GM12878 (cell line): ENCODE data around the gene NOTCH3. TPM values are rescaled to one million over a fixed set of nuclear protein-coding genes. Genes with fewer than 3 reads are reported as not detected.

Source experiments
- ATAC-seq: fragments of 200-7000 bp; cut with Tn5 transposase; 3 replicates; pipeline ENCODE4 v1.9.1; 2020; ENCODE audit warnings: mild to moderate bottlenecking, moderate library complexity
- BruUV-seq: library from RNA; stranded (reverse); fragments of 400-500 nt; replicated peaks from 2 replicates; lab custom pipeline; 2021; lab: Mats Ljungman, UMichigan
- CTCF ChIA-PET: fragments of 300-600 bp; sonication (Branson Sonifier 250); formaldehyde crosslinking; extraction: SDS; loops from one replicate; lab custom pipeline; 2021; ENCODE audit warnings: inconsistent platforms; lab: Yijun Ruan, JAX
- POLR2A ChIA-PET: fragments of 350-600 bp; formaldehyde crosslinking; extraction: SDS; loops from one replicate; lab custom pipeline; 2021; ENCODE audit warnings: inconsistent platforms; lab: Charles Lee
- RAD21 ChIA-PET: fragments of 300-600 bp; sonication (Branson Sonifier 250); formaldehyde crosslinking; loops from one replicate; lab custom pipeline; 2023; ENCODE audit warnings: antibody characterized with exemption; ENCODE audit not compliant: unreplicated experiment; lab: Charles Lee
- SMC1A ChIA-PET: fragments of 300-600 bp; sonication (Branson Sonifier 250); formaldehyde crosslinking; loops from one replicate; lab custom pipeline; 2023; ENCODE audit not compliant: unreplicated experiment, uncharacterized antibody; lab: Charles Lee
- DNase-seq: peaks from one replicate; pipeline ENCODE4 v3.0.0-alpha.2; 2011; ENCODE audit warnings: low read depth, low spot score
- FAIRE-seq: peaks from 3 replicates; lab custom pipeline; 2011; peaks lifted over from hg19 to GRCh38; lab: Jason Lieb, UNC
- H2AFZ ChIP-seq: 2 replicates; pipeline ENCODE4 v1.6.0; 2011; ENCODE audit warnings: low read depth, low read length, control low read depth; ENCODE audit not compliant: control insufficient read depth
- H3K27ac ChIP-seq: 2 replicates; pipeline ENCODE4 v1.5.1; 2011; ENCODE audit warnings: control low read depth; ENCODE audit not compliant: control insufficient read depth, insufficient read depth
- H3K27me3 ChIP-seq, 2 experiments: replicated peaks in 1 of 2; 2 replicates each; pipeline versions ENCODE4 v1.6.0 to v1.6.1; 2011; ENCODE audit warnings: low read length in 1 of 2; ENCODE audit not compliant: control insufficient read depth in 2 of 2, insufficient read depth in 2 of 2
- H3K36me3 ChIP-seq, 2 experiments: 2 replicates each; pipeline ENCODE4 v1.5.1; 2011; ENCODE audit warnings: low read length in 1 of 2; ENCODE audit not compliant: control insufficient read depth in 2 of 2, insufficient read depth in 2 of 2
- H3K4me1 ChIP-seq: 2 replicates; pipeline ENCODE4 v1.6.1; 2011; ENCODE audit warnings: mild to moderate bottlenecking, low read length, moderate library complexity, mixed read lengths; ENCODE audit not compliant: control insufficient read depth, insufficient read depth
- H3K4me2 ChIP-seq: 2 replicates; pipeline ENCODE4 v1.6.0; 2011; ENCODE audit warnings: control low read depth; ENCODE audit not compliant: control insufficient read depth, insufficient read depth
- H3K4me3 ChIP-seq: fragments of 200-600 bp; sonication (generic); 2 replicates; pipeline ENCODE4 v1.5.1; 2016
- H3K79me2 ChIP-seq: 2 replicates; pipeline ENCODE4 v1.6.0; 2011; ENCODE audit warnings: low read length; ENCODE audit not compliant: control insufficient read depth, insufficient read depth
- H3K9ac ChIP-seq: 2 replicates; pipeline ENCODE4 v1.8.0; 2011; ENCODE audit warnings: low read length, control low read depth, mixed read lengths; ENCODE audit not compliant: control insufficient read depth, insufficient read depth
- H3K9me3 ChIP-seq: replicated peaks from 3 replicates; pipeline ENCODE4 v1.5.1; 2011; ENCODE audit warnings: mild to moderate bottlenecking, low read length; ENCODE audit not compliant: control insufficient read depth, insufficient read depth
- H4K20me1 ChIP-seq: 2 replicates; pipeline ENCODE4 v1.6.0; 2011; ENCODE audit not compliant: control insufficient read depth, insufficient read depth
- HDAC6 ChIP-seq: fragments of 200-600 bp; sonication (generic); IDR thresholded peaks from one replicate; pipeline ENCODE4 v1.8.0; 2017; ENCODE audit warnings: antibody characterized with exemption; ENCODE audit not compliant: unreplicated experiment
- POLR2A ChIP-seq: IDR thresholded peaks from 2 replicates; pipeline ENCODE4 v1.6.1; 2011; ENCODE audit warnings: low read depth, mild to moderate bottlenecking, low read length
- SREBF1 ChIP-seq: IDR thresholded peaks from 2 replicates; pipeline ENCODE4 v1.6.1; 2012; ENCODE audit warnings: mild to moderate bottlenecking, low read length
- SREBF2 ChIP-seq: IDR thresholded peaks from 2 replicates; pipeline ENCODE4 v1.6.1; 2012; ENCODE audit warnings: mild to moderate bottlenecking, low read length
- SUPT20H ChIP-seq: IDR thresholded peaks from 2 replicates; pipeline ENCODE4 v1.6.1; 2011; ENCODE audit warnings: low read depth, mild to moderate bottlenecking, low read length, moderate library complexity, borderline replicate concordance; ENCODE audit not compliant: control insufficient read depth
- WGBS: methylation state at CpG from one replicate; pipeline ENCODE4 v1.1.6; 2016; ENCODE audit warnings: low lambda C conversion rate; ENCODE audit not compliant: insufficient replicate concordance, insufficient coverage; ENCODE audit errors: missing lambda C conversion rate; 5-methylcytosine and 5-hydroxymethylcytosine counted together
- in situ Hi-C: fragments of 300-500 bp; cut with MboI; formaldehyde crosslinking; loops from 9 replicates; pipeline ENCODE4 v1.14.3; 2018; ENCODE audit warnings: mixed read lengths
- intact Hi-C: fragments of 100-400 bp; cut with micrococcal nuclease; formaldehyde crosslinking; loops from one replicate; pipeline ENCODE4 v1.14.2; 2022; ENCODE audit not compliant: unreplicated experiment
- polyA plus RNA-seq, 11 experiments: library from polyadenylated mRNA; depleted of rRNA in 4 of 11; unstranded in 6 of 11; stranded (reverse) in 5 of 11; fragments of >200 nt; fragmentation: Nextera tagmentation in 4 of 11; fragmentation: Illumina TruSeq in 1 of 11; extraction: Ambion mirVana in 4 of 11; extraction: Trizol in 1 of 11; gene quantifications; 1 replicate in 1 of 11; 2 replicates in 10 of 11; pipeline versions ENCODE4 v1.2.1 to v1.2.3, GENCODE V29; 2011 to 2016; ENCODE audit warnings: inconsistent platforms in 2 of 11, missing spikeins in 2 of 11, low read depth in 1 of 11
- total RNA-seq, 4 experiments: library from RNA; depleted of rRNA in 3 of 4; stranded (reverse); fragments of >200 nt in 3 of 4; fragmentation: Illumina TruSeq in 1 of 4; extraction: Trizol in 1 of 4; gene quantifications; 2 replicates each; pipeline versions ENCODE4 v1.2.1 to v1.2.3, GENCODE V29; 2013 to 2021

Gene NOTCH3
- total and polyA plus RNA-seq, 10 of the 15 experiments (the other 5 are each of a cell fraction or from before 2014, with no cell fraction given), result 0.01 to 0.42 (median 0.10) TPM; not detected in 5

- FAIRE-seq (no peak), ATAC-seq (no peak), DNase-seq (no peak)
- WGBS, result 95% methylated on average over 20 of the region's 20 CpGs
- ChIA-PET RAD21 (no interaction called here), POLR2A (interaction anchor here (0.6 kb wide), 1 partner anchor 849 kb away, joined by 3 read pairs; no protein-coding TSS in a partner anchor), SMC1A (no interaction called here), CTCF (no interaction called here)
- no peak for TF ChIP-seq HDAC6
- TF ChIP-seq SREBF1, result no peak
- no peak for TF ChIP-seq SREBF2
- TF ChIP-seq POLR2A, result peak; percentile 16; the same call in 1 of the 2 replicates
- Histone ChIP-seq H3K27me3 (no peaks in the 10 kb centered on the region), H3K79me2 (no peaks in the 10 kb centered on the region), H3K4me2 (no peak overlapping the region), H3K27ac (no peak overlapping the region), H3K9me3 (no peaks in the 10 kb centered on the region), H3K4me3 (no peak overlapping the region), H4K20me1 (no peaks in the 10 kb centered on the region; the same call in 1 of the 2 replicates), H3K36me3 (peaks cover 35 to 53% of the 10 kb centered on the region in 2 experiments), H2AFZ (no peak overlapping the region), H3K4me1 (no peaks in the 10 kb centered on the region), H3K9ac (no peak overlapping the region)
- in situ Hi-C loops (no loop called here), intact Hi-C loops (no loop called here)
- no TSS peak for BruUV-seq
Observed at GRCh38 chr19:15245370-15246197, 44.8 kb upstream of the NOTCH3 start.

DNA sequence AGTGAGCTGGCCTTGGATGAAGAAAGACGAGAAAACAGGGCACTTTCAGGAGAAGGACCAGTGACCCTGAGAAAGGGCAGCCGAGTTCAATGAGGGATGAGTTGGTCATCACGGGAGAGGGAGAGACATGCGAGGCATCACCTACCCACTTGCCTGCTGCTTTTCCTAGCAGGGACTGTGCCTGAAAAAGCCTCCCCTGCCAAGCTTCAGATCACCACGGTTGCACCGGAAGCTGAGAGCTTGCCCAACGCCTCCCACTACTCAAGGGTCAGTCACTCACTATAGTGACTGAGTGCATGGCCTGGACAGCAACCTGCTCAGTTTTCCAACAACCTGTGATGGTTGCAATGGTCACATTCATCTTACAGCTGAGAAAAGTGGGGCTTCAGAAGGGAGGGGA is 44.0 kb upstream of the NOTCH3 start:
- DNase-seq, result no peak
- H3K27ac ChIP-seq, result no peak overlapping the region
- H3K27me3 ChIP-seq, result no peaks in the 10 kb centered on the region
- TF ChIP-seq POLR2A, result 0 out of 2 replicates have a peak, but pooled peaks have one; percentile 6
- TF ChIP-seq SUPT20H, result no peak
- TF ChIP-seq, all 136 proteins: peak for 1
- ChIA-PET CTCF (no interaction called here), POLR2A (no interaction called here), RAD21 (no interaction called here), SMC1A (no interaction called here)
- no peaks in the 10 kb centered on the region for H3K79me2 ChIP-seq
- peaks cover 36 to 53% of the 10 kb centered on the region in 2 experiments for H3K36me3 ChIP-seq
- intact Hi-C loops, result no loop called here
- BruUV-seq, result no TSS peak
- no peaks in the 10 kb centered on the region for H3K4me1 ChIP-seq
- H4K20me1 ChIP-seq, result no peaks in the 10 kb centered on the region; the same call in 1 of the 2 replicates
- in situ Hi-C loops, result no loop called here
- FAIRE-seq (no peak), ATAC-seq (no peak)
- H3K4me2 ChIP-seq, result no peak overlapping the region
- H2AFZ ChIP-seq, result no peak overlapping the region
- WGBS, result 84% methylated on average over 7 of the region's 7 CpGs
- no peaks in the 10 kb centered on the region for H3K9me3 ChIP-seq
- no peak overlapping the region for H3K4me3 ChIP-seq
- H3K9ac ChIP-seq, result no peak overlapping the region
